ENCODE results near the gene CAND2. TPM values are rescaled to one million over a fixed set of nuclear protein-coding genes. Genes with fewer than 3 reads are reported as not detected.

Gene CAND2
- total RNA-seq, 1 experiment from 2014 or later: 0.37 TPM

DNA sequence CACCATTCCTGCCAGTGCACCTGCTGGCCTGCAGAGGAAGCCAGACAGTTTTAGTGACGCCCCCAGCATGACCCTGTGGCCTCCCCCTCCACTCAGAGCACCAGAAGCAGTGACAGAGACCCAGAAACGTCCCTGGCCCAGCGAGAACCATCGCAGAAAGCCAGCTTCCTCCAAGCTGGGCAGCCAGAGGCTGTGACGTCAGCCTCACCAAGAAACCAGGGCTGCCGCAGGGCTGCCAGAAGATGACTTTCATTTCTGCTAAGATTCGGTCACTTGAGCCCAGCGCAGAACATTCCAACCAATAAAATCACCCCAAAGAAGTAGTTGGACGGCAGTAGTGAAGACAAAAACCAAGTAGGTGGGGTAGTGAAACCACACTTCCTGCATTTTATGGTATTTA lies 74.5 kb downstream of the CAND2 start:
- Histone ChIP-seq H3K4me2 (no peak overlapping the region), H3K9me2 (ENCODE audit: insufficient read depth) (no peaks in the 10 kb centered on the region), H3K9me3 (ENCODE audit: insufficient read depth, low read depth) (no peaks in the 10 kb centered on the region), H3K79me2 (ENCODE audit: low read depth) (no peaks in the 10 kb centered on the region), H3K36me3 (ENCODE audit: low read depth) (no peaks in the 10 kb centered on the region), H2AFZ (no peak overlapping the region), H3F3A (ENCODE audit: insufficient read depth, low read depth) (no peaks in the 10 kb centered on the region), H3K27ac (no peak overlapping the region), H3K4me3 (no peak overlapping the region), H4K20me1 (ENCODE audit: insufficient read depth) (no peaks in the 10 kb centered on the region), H3K4me1 (replicated peaks; ENCODE audit: insufficient read depth) (no peaks in the 10 kb centered on the region), H3K27me3 (ENCODE audit: insufficient read depth, low read depth) (peaks cover 57% of the 10 kb centered on the region)
- ChIA-PET POLR2A (ENCODE audit: unreplicated experiment) (no interaction called here), CTCF (no interaction called here)
- intact Hi-C loops (cut with micrococcal nuclease; ENCODE audit: unreplicated experiment): loop anchor here (5.0 to 10.0 kb wide), 3 partner anchors 224 to 1014 kb away; partner anchors contain the start of gene WNT7A
- no peak for DNase-seq
- BruUV-seq (replicated peaks): no TSS peak
- TF ChIP-seq, protein P1, sequence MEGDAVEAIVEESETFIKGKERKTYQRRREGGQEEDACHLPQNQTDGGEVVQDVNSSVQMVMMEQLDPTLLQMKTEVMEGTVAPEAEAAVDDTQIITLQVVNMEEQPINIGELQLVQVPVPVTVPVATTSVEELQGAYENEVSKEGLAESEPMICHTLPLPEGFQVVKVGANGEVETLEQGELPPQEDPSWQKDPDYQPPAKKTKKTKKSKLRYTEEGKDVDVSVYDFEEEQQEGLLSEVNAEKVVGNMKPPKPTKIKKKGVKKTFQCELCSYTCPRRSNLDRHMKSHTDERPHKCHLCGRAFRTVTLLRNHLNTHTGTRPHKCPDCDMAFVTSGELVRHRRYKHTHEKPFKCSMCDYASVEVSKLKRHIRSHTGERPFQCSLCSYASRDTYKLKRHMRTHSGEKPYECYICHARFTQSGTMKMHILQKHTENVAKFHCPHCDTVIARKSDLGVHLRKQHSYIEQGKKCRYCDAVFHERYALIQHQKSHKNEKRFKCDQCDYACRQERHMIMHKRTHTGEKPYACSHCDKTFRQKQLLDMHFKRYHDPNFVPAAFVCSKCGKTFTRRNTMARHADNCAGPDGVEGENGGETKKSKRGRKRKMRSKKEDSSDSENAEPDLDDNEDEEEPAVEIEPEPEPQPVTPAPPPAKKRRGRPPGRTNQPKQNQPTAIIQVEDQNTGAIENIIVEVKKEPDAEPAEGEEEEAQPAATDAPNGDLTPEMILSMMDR (conservative IDR thresholded peaks at IDR 0.05): no peak
- no peak for TF ChIP-seq EZH2 (IDR thresholded peaks at IDR 0.05; ENCODE audit: low read depth)

DNA sequence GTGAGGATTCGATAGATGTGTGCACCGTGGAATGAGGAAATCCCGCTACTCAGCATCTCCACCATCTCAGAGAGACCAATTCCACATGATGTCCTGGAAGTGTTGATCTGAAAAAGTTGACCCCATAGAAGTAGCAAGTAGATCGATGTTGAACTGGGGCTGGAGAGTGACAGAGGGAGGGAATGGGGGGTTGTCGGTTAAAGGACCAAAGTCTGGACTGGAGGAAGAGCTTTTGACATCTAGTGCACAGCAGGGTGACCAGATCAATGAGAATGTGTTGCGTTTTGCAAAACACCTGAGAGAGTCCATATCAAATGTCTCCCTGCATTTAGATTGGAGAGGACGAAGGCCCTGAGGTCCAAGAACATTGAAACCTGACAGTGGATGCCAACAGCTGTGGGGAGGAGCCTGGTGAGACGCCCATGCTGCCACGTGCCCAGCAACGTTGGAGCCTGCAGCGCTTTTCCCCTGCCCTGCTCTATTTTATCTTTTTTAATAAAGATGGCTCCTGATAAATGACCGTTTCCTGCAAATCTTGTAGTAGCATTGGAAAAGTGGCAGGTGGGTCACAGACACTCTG lies 75.0 kb downstream of the CAND2 start:
- H2AFZ ChIP-seq: no peak overlapping the region
- no peak overlapping the region for H3K4me3 ChIP-seq
- H3K9me2 ChIP-seq (ENCODE audit: insufficient read depth): no peaks in the 10 kb centered on the region
- BruUV-seq (replicated peaks): no TSS peak
- POLR2A ChIA-PET (ENCODE audit: unreplicated experiment): no interaction called here
- H3K9me3 ChIP-seq (ENCODE audit: insufficient read depth, low read depth): no peaks in the 10 kb centered on the region
- H3K27me3 ChIP-seq (ENCODE audit: insufficient read depth, low read depth): peaks cover 51% of the 10 kb centered on the region
- H3K36me3 ChIP-seq (ENCODE audit: low read depth): no peaks in the 10 kb centered on the region
- no peak for TF ChIP-seq EZH2 (IDR thresholded peaks at IDR 0.05; ENCODE audit: low read depth)
- TF ChIP-seq, protein P1 (conservative IDR thresholded peaks at IDR 0.05): no peak
- CTCF ChIA-PET: no interaction called here
- no peak for DNase-seq
- H3F3A ChIP-seq (ENCODE audit: insufficient read depth, low read depth): no peaks in the 10 kb centered on the region
- H3K27ac ChIP-seq: no peak overlapping the region
- no peaks in the 10 kb centered on the region for H3K79me2 ChIP-seq (ENCODE audit: low read depth)
- H3K4me2 ChIP-seq: no peak overlapping the region
- no peaks in the 10 kb centered on the region for H4K20me1 ChIP-seq (ENCODE audit: insufficient read depth)
- intact Hi-C loops (cut with micrococcal nuclease; ENCODE audit: unreplicated experiment): loop anchor here (5.0 to 10.0 kb wide), 3 partner anchors 223 to 1013 kb away; partner anchors contain the start of gene WNT7A
- no peaks in the 10 kb centered on the region for H3K4me1 ChIP-seq (replicated peaks; ENCODE audit: insufficient read depth)

DNA sequence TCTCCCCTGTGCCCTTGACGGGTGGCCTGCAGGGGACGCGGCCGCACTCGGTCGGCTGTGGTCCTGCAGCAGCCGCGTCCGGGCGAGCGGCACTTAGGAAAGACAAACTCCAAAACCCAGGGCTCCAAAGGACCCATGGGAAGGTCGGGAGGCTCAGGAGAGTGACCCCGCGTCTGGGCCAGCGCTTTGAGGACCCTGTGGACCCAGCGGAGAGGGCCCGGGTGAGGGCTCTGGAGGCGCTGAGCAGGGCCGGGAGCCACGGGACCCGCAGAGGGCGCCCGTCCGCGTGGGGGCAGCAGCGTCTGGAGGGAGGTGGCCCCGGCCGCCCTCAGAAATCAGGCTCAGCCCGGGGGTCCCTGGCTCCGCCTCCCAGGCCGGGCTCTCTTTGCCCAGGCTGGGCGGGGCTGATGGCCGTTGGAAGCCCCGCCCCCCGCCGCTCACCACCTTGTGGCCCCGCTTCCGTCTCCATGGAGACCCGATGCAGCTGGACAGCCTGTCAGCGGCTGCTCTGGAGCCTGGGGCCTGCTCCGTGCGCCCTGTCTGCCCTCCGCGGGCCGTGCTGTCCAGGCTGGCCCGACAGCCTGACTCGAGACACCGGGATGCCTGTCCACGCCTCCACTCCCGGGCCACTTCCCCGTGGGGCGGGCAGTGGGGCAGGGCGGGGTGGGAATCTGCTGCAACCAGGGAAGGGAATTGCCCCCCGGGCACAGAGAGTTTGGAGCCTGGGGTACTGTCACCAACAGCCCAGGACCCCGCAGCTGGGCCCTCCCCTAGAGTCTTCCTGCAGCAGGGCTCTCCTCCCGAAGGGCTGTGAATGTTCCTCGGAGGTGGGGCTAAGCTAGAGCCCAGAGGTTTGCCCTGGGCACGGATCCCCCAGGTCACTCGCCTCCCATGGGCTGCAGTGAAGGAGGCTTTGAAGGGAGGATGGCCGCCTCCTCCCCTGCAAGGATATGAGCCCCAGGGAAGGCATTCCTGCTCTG lies 79.7 kb downstream of the CAND2 start:
- no peak for TF ChIP-seq EZH2 (IDR thresholded peaks at IDR 0.05; ENCODE audit: low read depth)
- TF ChIP-seq, protein P1 (conservative IDR thresholded peaks at IDR 0.05): no peak
- Histone ChIP-seq H3K9me3 (ENCODE audit: insufficient read depth, low read depth) (no peaks in the 10 kb centered on the region), H3K27ac (no peak overlapping the region), H3K27me3 (ENCODE audit: insufficient read depth, low read depth) (peaks cover 33% of the 10 kb centered on the region), H3F3A (ENCODE audit: insufficient read depth, low read depth) (no peaks in the 10 kb centered on the region), H2AFZ (no peak overlapping the region), H4K20me1 (ENCODE audit: insufficient read depth) (no peaks in the 10 kb centered on the region), H3K36me3 (ENCODE audit: low read depth) (no peaks in the 10 kb centered on the region), H3K79me2 (ENCODE audit: low read depth) (no peaks in the 10 kb centered on the region), H3K4me1 (replicated peaks; ENCODE audit: insufficient read depth) (no peaks in the 10 kb centered on the region), H3K9me2 (ENCODE audit: insufficient read depth) (no peaks in the 10 kb centered on the region), H3K4me3 (no peak overlapping the region), H3K4me2 (no peak overlapping the region)
- ChIA-PET CTCF (interaction anchor here (0.6 kb wide), 1 partner anchor 66 kb away, joined by 4 read pairs; no protein-coding TSS in a partner anchor), POLR2A (ENCODE audit: unreplicated experiment) (interaction anchor here (0.5 kb wide), 1 partner anchor 1249 kb away, joined by 4 read pairs; no protein-coding TSS in a partner anchor)
- peak in 1 of 2 experiments; percentile 31 for DNase-seq
- intact Hi-C loops (cut with micrococcal nuclease; ENCODE audit: unreplicated experiment): loop anchor here (10.0 kb wide), 2 partner anchors 219 to 1009 kb away; partner anchors contain the start of gene WNT7A
- no TSS peak for BruUV-seq (replicated peaks)

All from PC-9 (cell line).